Activated CD8-positive, alpha-beta memory T cell treated with anti-CD3 and anti-CD28 coated beads, Interleukin-2, amount 10 ng/mL, durations not matched to agents 7 days and 5 days (primary cell): ENCODE measurements around the gene CST5. TPM values are rescaled to one million over a fixed set of nuclear protein-coding genes. Genes with fewer than 3 reads are reported as not detected.
"Not testable (repeated sequence)": the region's sequence is repeated elsewhere in the genome, so short reads cannot be mapped to it uniquely, and the experiment has no call there.

Experiments used
- ATAC-seq: fragments of 150-1000 bp; cut with Tn5 transposase; one replicate; pipeline ENCODE4 v1.10.0; 2021; ENCODE audit warnings: moderate library complexity
- CTCF ChIA-PET: fragments of 350-600 bp; sonication (Branson Sonifier 250); formaldehyde crosslinking; loops from one replicate; lab custom pipeline; 2021; ENCODE audit warnings: antibody characterized with exemption; lab: Charles Lee
- DNase-seq: peaks from one replicate; pipeline ENCODE4 v3.0.0-alpha.2; 2020
- H3K27ac Mint-ChIP-seq: one replicate; pipeline ENCODE4 v1.8.0; 2021; ENCODE audit warnings: mild to moderate bottlenecking, mixed read lengths
- H3K27me3 Mint-ChIP-seq: one replicate; pipeline ENCODE4 v1.8.0; 2021; ENCODE audit warnings: mixed read lengths
- H3K36me3 Mint-ChIP-seq: one replicate; pipeline ENCODE4 v1.8.0; 2021; ENCODE audit warnings: mild to moderate bottlenecking, mixed read lengths
- H3K4me1 Mint-ChIP-seq: one replicate; pipeline ENCODE4 v1.8.0; 2021; ENCODE audit warnings: mixed read lengths
- H3K4me3 Mint-ChIP-seq: one replicate; pipeline ENCODE4 v1.8.0; 2021; ENCODE audit warnings: mild to moderate bottlenecking, moderate library complexity, mixed read lengths
- H3K9me3 Mint-ChIP-seq: one replicate; pipeline ENCODE4 v1.8.0; 2022; ENCODE audit warnings: low read depth, mixed read lengths
- total RNA-seq, 2 experiments: library from RNA; stranded (reverse); gene quantifications; one replicate each; pipeline ENCODE4 v1.2.3, GENCODE V29; 2021

The CST5 gene
- total RNA-seq, 2 experiments from 2014 or later = not detected

- Mint-ChIP-seq H3K4me3 (no peak overlapping the region), H3K9me3 (no peaks in the 10 kb centered on the region), H3K27ac (no peak overlapping the region), H3K27me3 (peaks cover 2% of the 10 kb centered on the region), H3K36me3 (no peaks in the 10 kb centered on the region), H3K4me1 (peaks cover 15% of the 10 kb centered on the region)
- ATAC-seq (no peak), DNase-seq (no peak)
- CTCF ChIA-PET = no interaction called here
These were observed 37.6 kb upstream of the CST5 start for GRCh38 chr20:23917024-23917725.

- H3K27me3 Mint-ChIP-seq = peaks cover 2% of the 10 kb centered on the region
- CTCF ChIA-PET = interaction anchor here (1.0 kb wide), 1 partner anchor 22 kb away, joined by 3 read pairs; no protein-coding TSS in a partner anchor
- H3K9me3 Mint-ChIP-seq = no peaks in the 10 kb centered on the region
- no peak overlapping the region for H3K4me3 Mint-ChIP-seq
- no peaks in the 10 kb centered on the region for H3K36me3 Mint-ChIP-seq
- ATAC-seq (no peak), DNase-seq (no peak)
- no peak overlapping the region for H3K27ac Mint-ChIP-seq
- peaks cover 15% of the 10 kb centered on the region for H3K4me1 Mint-ChIP-seq
These were observed 36.3 kb upstream of the CST5 start for GRCh38 chr20:23915844-23916243.

- H3K27ac Mint-ChIP-seq, ATAC-seq, DNase-seq, H3K27me3 Mint-ChIP-seq, H3K4me1 Mint-ChIP-seq, H3K4me3 Mint-ChIP-seq, H3K36me3 Mint-ChIP-seq, H3K9me3 Mint-ChIP-seq: not testable (repeated sequence)
- CTCF ChIA-PET = interaction anchor here (1.0 kb wide), 1 partner anchor 23 kb away, joined by 3 read pairs; no protein-coding TSS in a partner anchor
These were observed 34.9 kb upstream of the CST5 start for GRCh38 chr20:23914469-23914868.

- Mint-ChIP-seq H3K9me3 (peaks cover 12% of the 10 kb centered on the region), H3K36me3 (no peaks in the 10 kb centered on the region), H3K4me1 (no peaks in the 10 kb centered on the region), H3K27me3 (peaks cover 15% of the 10 kb centered on the region), H3K27ac (no peak overlapping the region), H3K4me3 (no peak overlapping the region)
- DNase-seq (no peak), ATAC-seq (no peak)
- CTCF ChIA-PET = no interaction called here
These were observed 30.7 kb upstream of the CST5 start for GRCh38 chr20:23910210-23910609.

GRCh38 chr20:23909390-23909789 lies 29.8 kb upstream of the CST5 start:
- Mint-ChIP-seq H3K4me3 (no peak overlapping the region), H3K27ac (no peak overlapping the region), H3K36me3 (no peaks in the 10 kb centered on the region), H3K27me3 (peaks cover 15% of the 10 kb centered on the region), H3K9me3 (peaks cover 14% of the 10 kb centered on the region), H3K4me1 (no peaks in the 10 kb centered on the region)
- CTCF ChIA-PET = no interaction called here
- no peak for DNase-seq
- no peak for ATAC-seq

GRCh38 chr20:23907579-23907978 lies 28.0 kb upstream of the CST5 start:
- no peak for ATAC-seq
- no peaks in the 10 kb centered on the region for H3K4me1 Mint-ChIP-seq
- H3K27me3 Mint-ChIP-seq = peaks cover 15% of the 10 kb centered on the region
- peaks cover 14% of the 10 kb centered on the region for H3K9me3 Mint-ChIP-seq
- no peaks in the 10 kb centered on the region for H3K36me3 Mint-ChIP-seq
- H3K27ac Mint-ChIP-seq = no peak overlapping the region
- H3K4me3 Mint-ChIP-seq = no peak overlapping the region
- CTCF ChIA-PET = no interaction called here
- no peak for DNase-seq

GRCh38 chr20:23902396-23902795 lies 22.8 kb upstream of the CST5 start:
- DNase-seq, H3K36me3 Mint-ChIP-seq, CTCF ChIA-PET, ATAC-seq, H3K9me3 Mint-ChIP-seq, H3K4me1 Mint-ChIP-seq: not testable (repeated sequence)
- peaks cover 13% of the 10 kb centered on the region for H3K27me3 Mint-ChIP-seq
- peak overlapping the region; percentile 36 for H3K27ac Mint-ChIP-seq
- H3K4me3 Mint-ChIP-seq = peak overlapping the region; percentile 18

- not testable (repeated sequence) for DNase-seq, H3K4me3 Mint-ChIP-seq, H3K9me3 Mint-ChIP-seq, H3K36me3 Mint-ChIP-seq, H3K27ac Mint-ChIP-seq, ATAC-seq, H3K4me1 Mint-ChIP-seq
- H3K27me3 Mint-ChIP-seq = peaks cover 11% of the 10 kb centered on the region
- CTCF ChIA-PET = interaction anchor here (1.1 kb wide), 1 partner anchor 1027 kb away, joined by 3 read pairs; no protein-coding TSS in a partner anchor
These were observed 11.3 kb upstream of the CST5 start for GRCh38 chr20:23890867-23891266.

GRCh38 chr20:23889775-23890187 lies 10.2 kb upstream of the CST5 start:
- no peaks in the 10 kb centered on the region for H3K36me3 Mint-ChIP-seq
- peaks cover 7% of the 10 kb centered on the region for H3K27me3 Mint-ChIP-seq
- H3K4me1 Mint-ChIP-seq = no peaks in the 10 kb centered on the region
- no peak overlapping the region for H3K27ac Mint-ChIP-seq
- ATAC-seq (peak; percentile 86), DNase-seq (peak; percentile 74)
- CTCF ChIA-PET = interaction anchor here (0.9 to 1.1 kb wide), 2 partner anchors 220 to 1028 kb away, joined by 3 read pairs; no protein-coding TSS in a partner anchor
- H3K9me3 Mint-ChIP-seq = no peaks in the 10 kb centered on the region
- no peak overlapping the region for H3K4me3 Mint-ChIP-seq

- H3K27me3 Mint-ChIP-seq = no peaks in the 10 kb centered on the region
- DNase-seq (no peak), ATAC-seq (no peak)
- no peaks in the 10 kb centered on the region for H3K4me1 Mint-ChIP-seq
- H3K9me3 Mint-ChIP-seq = no peaks in the 10 kb centered on the region
- CTCF ChIA-PET = interaction anchor here (1.5 kb wide), 1 partner anchor 50 kb away, joined by 3 read pairs; no protein-coding TSS in a partner anchor
- no peaks in the 10 kb centered on the region for H3K36me3 Mint-ChIP-seq
- no peak overlapping the region for H3K27ac Mint-ChIP-seq
- H3K4me3 Mint-ChIP-seq = no peak overlapping the region
These were observed 8.3 kb upstream of the CST5 start for GRCh38 chr20:23887856-23888255.

- Mint-ChIP-seq H3K9me3 (no peaks in the 10 kb centered on the region), H3K4me3 (no peak overlapping the region), H3K36me3 (no peaks in the 10 kb centered on the region), H3K27me3 (no peaks in the 10 kb centered on the region), H3K27ac (no peak overlapping the region), H3K4me1 (no peaks in the 10 kb centered on the region)
- CTCF ChIA-PET = no interaction called here
- no peak for ATAC-seq
- DNase-seq = no peak
These were observed 5.2 kb upstream of the CST5 start for GRCh38 chr20:23884771-23885162.

GRCh38 chr20:23884136-23884770 lies 4.7 kb upstream of the CST5 start:
- no peak for ATAC-seq
- CTCF ChIA-PET = no interaction called here
- H3K9me3 Mint-ChIP-seq = no peaks in the 10 kb centered on the region
- H3K4me3 Mint-ChIP-seq = no peak overlapping the region
- H3K27me3 Mint-ChIP-seq = no peaks in the 10 kb centered on the region
- H3K36me3 Mint-ChIP-seq = no peaks in the 10 kb centered on the region
- no peak overlapping the region for H3K27ac Mint-ChIP-seq
- DNase-seq = no peak
- H3K4me1 Mint-ChIP-seq = no peaks in the 10 kb centered on the region

- no peaks in the 10 kb centered on the region for H3K36me3 Mint-ChIP-seq
- H3K27ac Mint-ChIP-seq = no peak overlapping the region
- H3K4me3 Mint-ChIP-seq = no peak overlapping the region
- no peaks in the 10 kb centered on the region for H3K4me1 Mint-ChIP-seq
- H3K9me3 Mint-ChIP-seq = no peaks in the 10 kb centered on the region
- DNase-seq (no peak), ATAC-seq (no peak)
- no peaks in the 10 kb centered on the region for H3K27me3 Mint-ChIP-seq
- CTCF ChIA-PET = no interaction called here
These were observed 1.8 kb upstream of the CST5 start for GRCh38 chr20:23881371-23881770.

GRCh38 chr20:23880417-23880816 lies 869 bp upstream of the CST5 start:
- H3K27ac Mint-ChIP-seq = no peak overlapping the region
- no peak for ATAC-seq
- no peaks in the 10 kb centered on the region for H3K36me3 Mint-ChIP-seq
- no peaks in the 10 kb centered on the region for H3K27me3 Mint-ChIP-seq
- CTCF ChIA-PET = no interaction called here
- H3K4me1 Mint-ChIP-seq = no peaks in the 10 kb centered on the region
- DNase-seq = no peak
- H3K4me3 Mint-ChIP-seq = no peak overlapping the region
- no peaks in the 10 kb centered on the region for H3K9me3 Mint-ChIP-seq
